ENCODE data around the gene GALP.
"Not testable (repeated sequence)": the region's sequence is repeated elsewhere in the genome, so short reads cannot be mapped to it uniquely, and the experiment has no call there.

The GALP gene

GRCh38 chr19:56191115-56191514 is 15.3 kb downstream of the GALP start:
- no peak for DNase-seq (ENCODE audit: low spot score)

GRCh38 chr19:56191711-56192110 is 15.9 kb downstream of the GALP start:
- no peak for DNase-seq (ENCODE audit: low spot score)

- no peak for DNase-seq (ENCODE audit: low spot score)
Observed at GRCh38 chr19:56193981-56194640, 18.3 kb downstream of the GALP start.

GRCh38 chr19:56197646-56198045 is 21.8 kb downstream of the GALP start, which contains the start of gene ZSCAN5B:
ZSCAN5B (minus strand) TSS chr19:56197783; CDS start chr19:56193052, 4,731 bp downstream.
- not testable (repeated sequence) for DNase-seq (ENCODE audit: low spot score)

GRCh38 chr19:56199687-56200086 is 23.9 kb downstream of the GALP start:
- DNase-seq (ENCODE audit: low spot score), result no peak

- DNase-seq (ENCODE audit: low spot score), result no peak
Observed at GRCh38 chr19:56201973-56202372, 26.2 kb downstream of the GALP start, which contains the start of gene ZSCAN5C. ZSCAN5C (plus strand) TSS chr19:56202273; CDS start chr19:56205914, 3,641 bp downstream.

- DNase-seq (ENCODE audit: low spot score), result not testable (repeated sequence)
Observed at GRCh38 chr19:56207581-56207980, 31.8 kb downstream of the GALP start.

- DNase-seq (ENCODE audit: low spot score), result no peak
Observed at GRCh38 chr19:56209091-56209490, 33.3 kb downstream of the GALP start.

GRCh38 chr19:56210036-56210435 is 34.2 kb downstream of the GALP start:
- not testable (repeated sequence) for DNase-seq (ENCODE audit: low spot score)

- no peak for DNase-seq (ENCODE audit: low spot score)
Observed at GRCh38 chr19:56211718-56212117, 35.9 kb downstream of the GALP start.

- no peak for DNase-seq (ENCODE audit: low spot score)
Observed at GRCh38 chr19:56217039-56217949, 41.5 kb downstream of the GALP start.

GRCh38 chr19:56218961-56219360 is 43.2 kb downstream of the GALP start:
- no peak for DNase-seq (ENCODE audit: low spot score)

GRCh38 chr19:56221442-56221841 is 45.6 kb downstream of the GALP start:
- DNase-seq (ENCODE audit: low spot score), result not testable (repeated sequence)

GRCh38 chr19:56221851-56222250 is 46.0 kb downstream of the GALP start:
- no peak for DNase-seq (ENCODE audit: low spot score)

- no peak for DNase-seq (ENCODE audit: low spot score)
Observed at GRCh38 chr19:56222901-56223300, 47.1 kb downstream of the GALP start.

GRCh38 chr19:56223481-56223880 is 47.7 kb downstream of the GALP start:
- DNase-seq (ENCODE audit: low spot score), result no peak

Data from hematopoietic multipotent progenitor cell treated with erythropoietin and hydrocortisone succinate and interleukin-3 and kit ligand, for 15 days (in vitro differentiated cells).